ENCODE measurements around the gene TPM4. TPM values are rescaled to one million over a fixed set of nuclear protein-coding genes. Genes with fewer than 3 reads are reported as not detected.
A peak's percentile ranks its signal among the peaks of the same experiment; 100 is the strongest.

TPM4 gene
- total and polyA plus RNA-seq, 2 of the 8 experiments (the other 6 are each of a cell fraction or from before 2014, with no cell fraction given), result 160 to 359 TPM

- Histone ChIP-seq H3K27me3 (replicated peaks in 1 of 4; ENCODE audit: control insufficient read depth in 3 of 4, extremely low read depth in 1 of 4, insufficient read depth in 3 of 4, low read length in 3 of 4) (no peaks in the 10 kb centered on the region), H3K23me2 (ENCODE audit: low read depth, low read length) (peaks cover 12% of the 10 kb centered on the region), H2AFZ (ENCODE audit: low read length) (no peak overlapping the region), H3K27ac (ENCODE audit: low read depth, low read length) (no peak overlapping the region), H3K4me2 (ENCODE audit: insufficient read depth in 1 of 2, low read depth in 2 of 2, low read length in 2 of 2) (no peak overlapping the region), H2BK12ac (ENCODE audit: low read depth, low read length) (no peak overlapping the region; the same call in 1 of the 2 replicates), H2BK15ac (ENCODE audit: low read length) (no peak overlapping the region), H3K56ac (replicated peaks; ENCODE audit: insufficient read length, low read depth, low read length) (peak overlapping the region; percentile 86), H3K36me3 (ENCODE audit: control insufficient read depth in 2 of 4, insufficient read depth in 4 of 4, low read length in 3 of 4) (no peaks in the 10 kb centered on the region), H3K4me3 (ENCODE audit: extremely low read depth in 1 of 4, insufficient read depth in 2 of 4, low read depth in 3 of 4, low read length in 4 of 4) (no peak overlapping the region), H4K5ac (ENCODE audit: insufficient read length, low read depth, low read length) (no peak overlapping the region), H3K79me1 (ENCODE audit: low read depth, low read length) (no peaks in the 10 kb centered on the region), H3K23ac (ENCODE audit: insufficient read length) (no peak overlapping the region), H3K14ac (ENCODE audit: insufficient read length) (no peak overlapping the region), H3K18ac (ENCODE audit: extremely low read depth, low read length) (no peak overlapping the region), H4K91ac (replicated peaks; ENCODE audit: insufficient read length, low read length) (no peak overlapping the region), H3K9ac (replicated peaks in 1 of 4; ENCODE audit: extremely low read depth in 1 of 4, low read depth in 3 of 4, low read length in 3 of 4) (no peak overlapping the region), H3K4ac (replicated peaks; ENCODE audit: insufficient read length, low read depth, low read length) (no peak overlapping the region), H3K4me1 (replicated peaks in 1 of 4; ENCODE audit: control insufficient read depth in 3 of 4, insufficient read depth in 4 of 4, low read length in 3 of 4) (peaks cover 0 to 5% (median 0%) of the 10 kb centered on the region in 4 experiments; a peak in 3 of 7 replicates), H4K8ac (ENCODE audit: extremely low read depth, insufficient read depth, low read length) (no peak overlapping the region), H2BK120ac (replicated peaks; ENCODE audit: low read depth, low read length) (no peak overlapping the region), H2BK5ac (ENCODE audit: low read depth, low read length) (no peak overlapping the region), H2AK5ac (ENCODE audit: low read depth, low read length) (no peak overlapping the region), H3K79me2 (ENCODE audit: control insufficient read depth in 1 of 2, insufficient read depth in 2 of 2, low read length in 2 of 2) (no peaks in the 10 kb centered on the region), H4K20me1 (replicated peaks in 1 of 2; ENCODE audit: control insufficient read depth in 1 of 2, insufficient read depth in 2 of 2, low read length in 2 of 2) (peaks cover 0 to 4% of the 10 kb centered on the region in 2 experiments), H3K9me3 (ENCODE audit: insufficient read depth in 2 of 2, low read depth in 1 of 2, low read length in 1 of 2) (no peaks in the 10 kb centered on the region), H2BK20ac (ENCODE audit: low read length) (no peak overlapping the region)
- no peak for DNase-seq (ENCODE audit: low read depth in 1 of 2, low spot score in 2 of 2)
- ChIA-PET POLR2A (ENCODE audit: partially characterized antibody) (interaction anchor here (22.4 kb wide), 1 partner anchor 29 kb away, joined by 582 read pairs; the partner anchor contains the start of gene RAB8A), CTCF (ENCODE audit: partially characterized antibody) (interaction anchor here (9.6 kb wide), 1 partner anchor 8 kb away, joined by 107 read pairs; no protein-coding TSS in a partner anchor)
- no peak for FAIRE-seq
- WGBS, 2 experiments (ENCODE audit: extremely low coverage in 1 of 2, insufficient coverage in 1 of 2, insufficient read length in 1 of 2, insufficient replicate concordance in 2 of 2, low coverage in 1 of 2, low lambda C conversion rate in 2 of 2, missing lambda C conversion rate in 1 of 2), result 95% methylated on average over 7 of the region's 10 CpGs; no CpG with 5 or more reads in 1 of the 2 experiments
- no peak for TF ChIP-seq NRF1 (IDR thresholded peaks at IDR 0.05; ENCODE audit: low read depth, low read length)
- no peak for TF ChIP-seq HDAC6 (IDR thresholded peaks at IDR 0.05; ENCODE audit: low read depth, low read length)
- no peak for TF ChIP-seq POU5F1 (IDR thresholded peaks at IDR 0.05; ENCODE audit: low read depth, low read length)
- TF ChIP-seq CEBPB (IDR thresholded peaks at IDR 0.05; ENCODE audit: low read depth, low read length), result no peak
- TF ChIP-seq CBX8 (IDR thresholded peaks at IDR 0.05; ENCODE audit: borderline replicate concordance, low read depth, low read length), result no peak
- no peak for TF ChIP-seq E2F6 (IDR thresholded peaks at IDR 0.05)
- TF ChIP-seq RXRA (IDR thresholded peaks at IDR 0.05; ENCODE audit: insufficient read depth, low read depth, low read length), result no peak
- no peak for TF ChIP-seq KDM4A (IDR thresholded peaks at IDR 0.05; ENCODE audit: low read depth, low read length, severe bottlenecking)
Measured at GRCh38 chr19:16069813-16070365, 6.4 kb upstream of the TPM4 start.
